AG09319 (cell line): Measurements from ENCODE around the gene ME1.

Experiments used
- DNase-seq: peaks from one replicate; pipeline ENCODE4 v3.0.0-alpha.2; 2010; ENCODE audit warnings: low read depth; ENCODE audit errors: extremely low read depth
- CTCF ChIP-seq: IDR thresholded peaks from 2 replicates; pipeline ENCODE4 v1.5.1; 2011; ENCODE audit warnings: low read depth, mild to moderate bottlenecking, inconsistent platforms, low read length, moderate library complexity

Gene ME1

GRCh38 chr6:83470001-83470400, 39.1 kb upstream of the ME1 start:
- TF ChIP-seq CTCF, result no peak
- no peak for DNase-seq

GRCh38 chr6:83467620-83468036, 36.8 kb upstream of the ME1 start:
- DNase-seq, result no peak
- no peak for TF ChIP-seq CTCF

- no peak for TF ChIP-seq CTCF
- no peak for DNase-seq
Observed at GRCh38 chr6:83466328-83466727, 35.5 kb upstream of the ME1 start.

GRCh38 chr6:83464381-83465140, 33.7 kb upstream of the ME1 start:
- no peak for DNase-seq
- no peak for TF ChIP-seq CTCF

- DNase-seq, result no peak
- TF ChIP-seq CTCF, result no peak
Observed at GRCh38 chr6:83463886-83464285, 33.0 kb upstream of the ME1 start.

- DNase-seq, result no peak
- TF ChIP-seq CTCF, result no peak
Observed at GRCh38 chr6:83462524-83462923, 31.7 kb upstream of the ME1 start.

- no peak for DNase-seq
- no peak for TF ChIP-seq CTCF
Observed at GRCh38 chr6:83461438-83461837, 30.6 kb upstream of the ME1 start.
